HepG2 (cell line): Measurements from ENCODE around the gene C20orf144. TPM values are rescaled to one million over a fixed set of nuclear protein-coding genes. Genes with fewer than 3 reads are reported as not detected.

Experiments used
- CEBPZ ChIP-seq: IDR thresholded peaks from 2 replicates; pipeline ENCODE4 v1.6.1; 2012; ENCODE audit warnings: low read length, improper control_type of control experiment
- E2F1 ChIP-seq: sonication (generic); formaldehyde crosslinking; IDR thresholded peaks from 2 replicates; pipeline ENCODE4 v1.5.0; 2020; ENCODE audit warnings: missing genetic modification reagents
- ERF ChIP-seq: IDR thresholded peaks from 2 replicates; pipeline ENCODE4 v1.6.1; 2018; ENCODE audit warnings: missing biosample characterization, missing genetic modification reagents
- IKZF4 ChIP-seq: sonication (generic); formaldehyde crosslinking; IDR thresholded peaks from 2 replicates; pipeline ENCODE4 v1.5.1; 2020; ENCODE audit warnings: borderline replicate concordance, mild to moderate bottlenecking, low read depth, missing genetic modification reagents; ENCODE audit errors: not compliant biosample characterization
- IRF2 ChIP-seq: IDR thresholded peaks from 2 replicates; pipeline ENCODE4 v1.6.1; 2018; ENCODE audit warnings: missing genetic modification reagents, missing compliant biosample characterization
- JUNB ChIP-seq: sonication (generic); formaldehyde crosslinking; IDR thresholded peaks from 2 replicates; pipeline ENCODE4 v1.8.0; 2022; ENCODE audit warnings: missing genetic modification reagents, mild to moderate bottlenecking, borderline replicate concordance
- MTF1 ChIP-seq: sonication (generic); formaldehyde crosslinking; IDR thresholded peaks from 2 replicates; pipeline ENCODE4 v1.5.0; 2020; ENCODE audit warnings: missing genetic modification reagents
- RFX1 ChIP-seq: fragments of 450-650 bp; IDR thresholded peaks from 2 replicates; pipeline ENCODE4 v1.6.1; 2017
- SMARCE1 ChIP-seq: fragments of 450-650 bp; IDR thresholded peaks from 2 replicates; pipeline ENCODE4 v1.6.1; 2017; ENCODE audit warnings: borderline replicate concordance
- SP5 ChIP-seq: IDR thresholded peaks from 2 replicates; pipeline ENCODE4 v1.6.1; 2016; ENCODE audit warnings: low read depth, borderline replicate concordance
- THAP8 ChIP-seq: sonication (generic); formaldehyde crosslinking; IDR thresholded peaks from 2 replicates; pipeline ENCODE4 v1.5.1; 2020; ENCODE audit warnings: missing genetic modification reagents, mild to moderate bottlenecking, borderline replicate concordance
- YEATS2 ChIP-seq: sonication (generic); formaldehyde crosslinking; IDR thresholded peaks from 2 replicates; pipeline ENCODE4 v1.4.0; 2020; ENCODE audit warnings: missing genetic modification reagents, borderline replicate concordance
- ZBTB46 ChIP-seq: sonication (generic); formaldehyde crosslinking; IDR thresholded peaks from 2 replicates; pipeline ENCODE4 v1.4.0; 2020; ENCODE audit warnings: mild to moderate bottlenecking, missing genetic modification reagents, borderline replicate concordance
- ZMAT5 ChIP-seq: sonication (generic); formaldehyde crosslinking; IDR thresholded peaks from 2 replicates; pipeline ENCODE4 v1.5.0; 2020; ENCODE audit warnings: mild to moderate bottlenecking, low read depth, missing genetic modification reagents, borderline replicate concordance
- ZNF205 ChIP-seq: IDR thresholded peaks from 2 replicates; pipeline ENCODE4 v1.6.1; 2018; ENCODE audit warnings: missing biosample characterization, missing genetic modification reagents
- ZNF24 ChIP-seq: fragments of 450-650 bp; IDR thresholded peaks from 2 replicates; pipeline ENCODE4 v1.6.1; 2017; ENCODE audit warnings: antibody characterized with exemption, mild to moderate bottlenecking
- ZNF501 ChIP-seq: sonication (generic); formaldehyde crosslinking; IDR thresholded peaks from 2 replicates; pipeline ENCODE4 v1.5.1; 2020; ENCODE audit warnings: mild to moderate bottlenecking, moderate library complexity, missing genetic modification reagents
- ZNF614 ChIP-seq: IDR thresholded peaks from 2 replicates; pipeline ENCODE4 v1.6.1; 2018; ENCODE audit warnings: missing biosample characterization, missing genetic modification reagents, inconsistent platforms, borderline replicate concordance
- ZNF746 ChIP-seq: sonication (generic); formaldehyde crosslinking; IDR thresholded peaks from 2 replicates; pipeline ENCODE4 v1.8.0; 2022; ENCODE audit warnings: mild to moderate bottlenecking, missing genetic modification reagents
- ZNF761 ChIP-seq: sonication (generic); formaldehyde crosslinking; conservative IDR thresholded peaks from 2 replicates; pipeline ENCODE4 v1.4.0; 2020; ENCODE audit warnings: mild to moderate bottlenecking, missing genetic modification reagents
- ZNF775 ChIP-seq: sonication (generic); formaldehyde crosslinking; IDR thresholded peaks from 2 replicates; pipeline ENCODE4 v1.4.0; 2020; ENCODE audit warnings: missing genetic modification reagents, mild to moderate bottlenecking, moderate library complexity, borderline replicate concordance
- polyA plus RNA-seq, 8 experiments: library from polyadenylated mRNA; depleted of rRNA in 3 of 8; stranded (reverse) in 7 of 8; unstranded in 1 of 8; fragments of >200 nt; fragmentation: Illumina TruSeq in 4 of 8; extraction: Trizol in 4 of 8; gene quantifications; 2 replicates each; pipeline versions ENCODE4 v1.2.1 to v1.2.3, GENCODE V29; 2011 to 2016; ENCODE audit warnings: low read depth in 4 of 8, missing spikeins in 1 of 8, mixed read lengths in 1 of 8; ENCODE audit not compliant: insufficient read depth in 1 of 8
- total RNA-seq, 5 experiments: library from RNA; depleted of rRNA; stranded (reverse); fragments of >200 nt; fragmentation: Illumina TruSeq; extraction: Trizol; gene quantifications; 2 replicates each; pipeline ENCODE4 v1.2.3, GENCODE V29; 2016; ENCODE audit warnings: low read depth in 1 of 5

The C20orf144 gene
- total and polyA plus RNA-seq, 2 of the 13 experiments (the other 11 are each of a cell fraction or from before 2014, with no cell fraction given): 0.09 to 0.16 TPM

GRCh38 chr20:33684533-33685327, 22.6 kb downstream of the C20orf144 start (continued):
- TF ChIP-seq ZMAT5 (no peak), E2F1 (no peak), ZNF746 (no peak), YEATS2 (no peak), IKZF4 (CRISPR knock-in tag) (no peak), JUNB (CRISPR knock-in tag) (no peak), ERF (CRISPR knock-in tag) (0 out of 2 replicates have a peak, but pooled peaks have one; percentile 7), ZBTB46 (CRISPR knock-in tag) (no peak), THAP8 (CRISPR knock-in tag) (no peak), ZNF205 (no peak), MTF1 (CRISPR knock-in tag) (no peak), ZNF775 (CRISPR knock-in tag) (no peak), RFX1 (no peak), ZNF614 (CRISPR knock-in tag) (no peak), ZNF24 (no peak), ZNF501 (CRISPR knock-in tag) (0 out of 2 replicates have a peak, but pooled peaks have one; percentile 7), ZNF761 (CRISPR knock-in tag) (peak; percentile 42; the same call in 1 of the 2 replicates), SP5 (CRISPR knock-in tag) (peak; percentile 38; the same call in 1 of the 2 replicates), IRF2 (CRISPR knock-in tag) (no peak), CEBPZ (no peak), SMARCE1 (no peak)
